ENCODE results near the gene PSMA6.

DNA sequence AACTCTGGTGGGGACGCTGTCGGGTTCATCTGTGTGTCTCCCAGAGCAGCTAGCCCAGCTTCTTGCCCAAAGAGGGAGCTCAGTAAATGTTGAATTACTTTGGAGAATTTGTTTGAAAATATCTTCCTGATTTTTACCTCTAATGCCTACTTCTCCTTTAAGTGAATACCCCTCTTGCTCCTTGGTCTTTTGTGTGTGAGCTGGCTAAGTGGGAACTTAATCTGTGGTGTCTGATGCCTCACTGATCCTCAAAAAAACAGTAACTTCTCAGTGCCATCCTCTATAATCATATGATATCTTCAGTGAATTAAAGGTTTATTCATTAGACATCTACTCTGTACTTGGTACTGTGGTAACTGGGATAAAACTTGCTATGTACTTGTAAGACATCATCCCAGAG lies 7.7 kb upstream of the PSMA6 start:
- TF ChIP-seq NR1H2 (CRISPR knock-in tag; IDR thresholded peaks at IDR 0.05; ENCODE audit: borderline replicate concordance, low read depth), result no peak
- TF ChIP-seq, protein P1, sequence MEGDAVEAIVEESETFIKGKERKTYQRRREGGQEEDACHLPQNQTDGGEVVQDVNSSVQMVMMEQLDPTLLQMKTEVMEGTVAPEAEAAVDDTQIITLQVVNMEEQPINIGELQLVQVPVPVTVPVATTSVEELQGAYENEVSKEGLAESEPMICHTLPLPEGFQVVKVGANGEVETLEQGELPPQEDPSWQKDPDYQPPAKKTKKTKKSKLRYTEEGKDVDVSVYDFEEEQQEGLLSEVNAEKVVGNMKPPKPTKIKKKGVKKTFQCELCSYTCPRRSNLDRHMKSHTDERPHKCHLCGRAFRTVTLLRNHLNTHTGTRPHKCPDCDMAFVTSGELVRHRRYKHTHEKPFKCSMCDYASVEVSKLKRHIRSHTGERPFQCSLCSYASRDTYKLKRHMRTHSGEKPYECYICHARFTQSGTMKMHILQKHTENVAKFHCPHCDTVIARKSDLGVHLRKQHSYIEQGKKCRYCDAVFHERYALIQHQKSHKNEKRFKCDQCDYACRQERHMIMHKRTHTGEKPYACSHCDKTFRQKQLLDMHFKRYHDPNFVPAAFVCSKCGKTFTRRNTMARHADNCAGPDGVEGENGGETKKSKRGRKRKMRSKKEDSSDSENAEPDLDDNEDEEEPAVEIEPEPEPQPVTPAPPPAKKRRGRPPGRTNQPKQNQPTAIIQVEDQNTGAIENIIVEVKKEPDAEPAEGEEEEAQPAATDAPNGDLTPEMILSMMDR (CRISPR knock-in tag; IDR thresholded peaks at IDR 0.05), result no peak
- TF ChIP-seq GTF2F1 (IDR thresholded peaks at IDR 0.05; ENCODE audit: low read length), result no peak
- no peak for TF ChIP-seq NFE2L2 (IDR thresholded peaks at IDR 0.05; ENCODE audit: low read length)
- no peak for TF ChIP-seq ZFX (CRISPR knock-in tag; IDR thresholded peaks at IDR 0.05; ENCODE audit: low read depth)
- no peak for TF ChIP-seq IKZF4 (CRISPR knock-in tag; IDR thresholded peaks at IDR 0.05; ENCODE audit: borderline replicate concordance, low read depth, not compliant biosample characterization)
- TF ChIP-seq, protein P2, sequence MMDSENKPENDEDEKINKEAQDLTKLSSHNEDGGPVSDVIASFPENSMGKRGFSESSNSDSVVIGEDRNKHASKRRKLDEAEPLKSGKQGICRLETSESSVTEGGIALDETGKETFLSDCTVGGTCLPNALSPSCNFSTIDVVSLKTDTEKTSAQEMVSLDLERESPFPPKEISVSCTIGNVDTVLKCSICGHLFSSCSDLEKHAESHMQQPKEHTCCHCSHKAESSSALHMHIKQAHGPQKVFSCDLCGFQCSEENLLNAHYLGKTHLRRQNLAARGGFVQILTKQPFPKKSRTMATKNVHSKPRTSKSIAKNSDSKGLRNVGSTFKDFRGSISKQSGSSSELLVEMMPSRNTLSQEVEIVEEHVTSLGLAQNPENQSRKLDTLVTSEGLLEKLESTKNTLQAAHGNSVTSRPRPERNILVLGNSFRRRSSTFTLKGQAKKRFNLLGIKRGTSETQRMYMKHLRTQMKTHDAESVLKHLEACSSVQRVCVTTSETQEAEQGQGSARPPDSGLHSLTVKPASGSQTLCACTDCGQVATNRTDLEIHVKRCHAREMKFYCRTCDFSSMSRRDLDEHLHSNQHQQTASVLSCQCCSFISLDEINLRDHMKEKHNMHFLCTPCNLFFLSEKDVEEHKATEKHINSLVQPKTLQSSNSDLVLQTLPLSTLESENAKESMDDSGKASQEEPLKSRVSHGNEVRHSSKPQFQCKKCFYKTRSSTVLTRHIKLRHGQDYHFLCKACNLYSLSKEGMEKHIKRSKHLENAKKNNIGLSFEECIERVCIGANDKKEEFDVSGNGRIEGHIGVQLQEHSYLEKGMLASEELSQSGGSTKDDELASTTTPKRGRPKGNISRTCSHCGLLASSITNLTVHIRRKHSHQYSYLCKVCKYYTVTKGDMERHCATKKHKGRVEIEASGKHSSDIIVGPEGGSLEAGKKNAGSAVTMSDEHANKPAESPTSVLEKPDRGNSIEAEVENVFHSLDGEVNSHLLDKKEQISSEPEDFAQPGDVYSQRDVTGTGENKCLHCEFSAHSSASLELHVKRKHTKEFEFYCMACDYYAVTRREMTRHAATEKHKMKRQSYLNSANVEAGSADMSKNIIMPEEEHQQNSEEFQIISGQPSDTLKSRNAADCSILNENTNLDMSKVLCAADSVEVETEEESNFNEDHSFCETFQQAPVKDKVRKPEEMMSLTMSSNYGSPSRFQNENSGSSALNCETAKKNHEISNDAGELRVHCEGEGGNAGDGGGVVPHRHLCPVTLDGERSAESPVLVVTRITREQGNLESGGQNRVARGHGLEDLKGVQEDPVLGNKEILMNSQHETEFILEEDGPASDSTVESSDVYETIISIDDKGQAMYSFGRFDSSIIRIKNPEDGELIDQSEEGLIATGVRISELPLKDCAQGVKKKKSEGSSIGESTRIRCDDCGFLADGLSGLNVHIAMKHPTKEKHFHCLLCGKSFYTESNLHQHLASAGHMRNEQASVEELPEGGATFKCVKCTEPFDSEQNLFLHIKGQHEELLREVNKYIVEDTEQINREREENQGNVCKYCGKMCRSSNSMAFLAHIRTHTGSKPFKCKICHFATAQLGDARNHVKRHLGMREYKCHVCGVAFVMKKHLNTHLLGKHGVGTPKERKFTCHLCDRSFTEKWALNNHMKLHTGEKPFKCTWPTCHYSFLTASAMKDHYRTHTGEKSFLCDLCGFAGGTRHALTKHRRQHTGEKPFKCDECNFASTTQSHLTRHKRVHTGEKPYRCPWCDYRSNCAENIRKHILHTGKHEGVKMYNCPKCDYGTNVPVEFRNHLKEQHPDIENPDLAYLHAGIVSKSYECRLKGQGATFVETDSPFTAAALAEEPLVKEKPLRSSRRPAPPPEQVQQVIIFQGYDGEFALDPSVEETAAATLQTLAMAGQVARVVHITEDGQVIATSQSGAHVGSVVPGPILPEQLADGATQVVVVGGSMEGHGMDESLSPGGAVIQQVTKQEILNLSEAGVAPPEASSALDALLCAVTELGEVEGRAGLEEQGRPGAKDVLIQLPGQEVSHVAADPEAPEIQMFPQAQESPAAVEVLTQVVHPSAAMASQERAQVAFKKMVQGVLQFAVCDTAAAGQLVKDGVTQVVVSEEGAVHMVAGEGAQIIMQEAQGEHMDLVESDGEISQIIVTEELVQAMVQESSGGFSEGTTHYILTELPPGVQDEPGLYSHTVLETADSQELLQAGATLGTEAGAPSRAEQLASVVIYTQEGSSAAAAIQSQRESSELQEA (CRISPR knock-in tag; IDR thresholded peaks at IDR 0.05; ENCODE audit: not compliant biosample characterization), result no peak
- no peak for TF ChIP-seq ESRRA (CRISPR knock-in tag; IDR thresholded peaks at IDR 0.05; ENCODE audit: low read depth)
- TF ChIP-seq ZBTB3 (CRISPR knock-in tag; IDR thresholded peaks at IDR 0.05; ENCODE audit: borderline replicate concordance, low read depth), result no peak
